ENCODE results near the gene IGFL2.
"Not testable (repeated sequence)": the region's sequence is repeated elsewhere in the genome, so short reads cannot be mapped to it uniquely, and the experiment has no call there.

Gene IGFL2

DNA sequence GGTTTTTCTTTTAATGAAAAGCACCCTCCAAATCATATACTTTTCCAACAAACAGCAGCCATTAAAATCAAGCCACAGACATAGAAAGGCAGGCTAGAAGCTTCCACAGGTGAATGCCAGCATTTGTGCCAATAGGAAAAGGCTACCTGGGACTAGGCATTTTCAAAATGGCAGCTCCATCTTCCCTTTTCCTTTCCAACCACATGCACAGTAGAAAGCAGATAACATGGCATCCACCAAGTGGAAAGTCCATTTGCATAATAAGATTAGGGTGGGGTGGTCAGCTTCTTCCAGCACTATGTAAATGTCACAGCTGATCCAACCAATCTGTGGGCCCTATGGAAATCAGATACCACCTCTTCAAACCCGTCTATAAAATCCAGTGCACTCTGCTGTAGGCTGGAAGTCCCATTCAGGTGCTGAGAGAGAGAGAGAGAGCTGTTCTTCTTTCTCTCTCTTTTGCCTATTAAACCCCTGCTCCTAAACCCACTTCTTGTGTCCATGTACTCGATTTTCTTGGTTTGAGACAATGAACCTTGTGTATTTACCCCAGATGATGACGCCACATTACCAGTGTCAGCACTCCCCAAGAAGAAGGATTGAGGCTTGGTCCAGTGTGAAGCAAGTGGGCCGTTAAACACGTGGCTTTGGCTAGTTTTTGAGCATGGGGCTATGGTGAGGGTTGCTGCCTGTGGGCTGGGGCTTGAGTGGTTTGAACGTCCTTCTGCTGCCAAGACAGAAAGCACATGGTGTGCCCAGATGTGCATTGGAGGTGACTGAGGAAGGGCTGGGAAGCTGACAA lies 57.3 kb downstream of the IGFL2 start:
- H3K4me2 ChIP-seq (ENCODE audit: low read depth, low read length, poor library complexity, severe bottlenecking), result no peak overlapping the region
- H3K9me3 ChIP-seq (ENCODE audit: insufficient read depth, low read depth, low read length), result no peaks in the 10 kb centered on the region
- TF ChIP-seq CTCF (conservative IDR thresholded peaks at IDR 0.05; ENCODE audit: low read length) (no peak), EZH2phosphoT487 (IDR thresholded peaks at IDR 0.05; ENCODE audit: borderline replicate concordance) (no peak)
- no peaks in the 10 kb centered on the region for H3K9me2 ChIP-seq (replicated peaks; ENCODE audit: low read depth, low read length)
- H3K4me3 ChIP-seq (ENCODE audit: low read length, poor library complexity, severe bottlenecking), result no peak overlapping the region
- H3K27me3 ChIP-seq (ENCODE audit: insufficient read depth, low read length, poor library complexity, severe bottlenecking), result no peaks in the 10 kb centered on the region
- no peaks in the 10 kb centered on the region for H3K4me1 ChIP-seq (ENCODE audit: insufficient read depth, low read length, poor library complexity, severe bottlenecking)
- H2AFZ ChIP-seq (ENCODE audit: low read length), result no peak overlapping the region
- no peaks in the 10 kb centered on the region for H3K79me2 ChIP-seq (ENCODE audit: insufficient read depth, low read length)
- no peaks in the 10 kb centered on the region for H3F3A ChIP-seq (ENCODE audit: low read depth)
- no peaks in the 10 kb centered on the region for H4K20me1 ChIP-seq (ENCODE audit: insufficient read depth, low read length, poor library complexity, severe bottlenecking)
- no peaks in the 10 kb centered on the region for H3K36me3 ChIP-seq (ENCODE audit: insufficient read depth, low read length)
- H3K9ac ChIP-seq (ENCODE audit: low read depth, low read length, poor library complexity, severe bottlenecking), result no peak overlapping the region

DNA sequence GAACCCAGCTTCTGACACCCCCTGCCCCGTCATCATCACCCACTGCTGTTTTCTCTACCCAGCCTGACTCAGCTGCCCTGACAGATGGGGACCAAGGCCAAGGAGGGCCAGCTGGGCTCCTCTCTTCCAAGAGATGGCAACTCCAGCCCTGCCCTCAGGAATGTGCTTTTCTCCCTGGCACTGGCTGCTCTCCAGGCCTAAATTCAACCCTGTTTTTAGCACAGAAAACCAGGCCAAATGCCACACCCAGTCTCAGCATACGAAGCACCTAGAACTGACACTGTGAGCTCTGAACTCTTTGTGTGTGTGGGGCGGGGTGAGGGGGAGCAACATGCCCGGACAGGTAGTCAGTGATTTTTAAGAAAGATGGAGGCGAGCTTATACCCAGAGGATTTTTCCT lies 58.1 kb downstream of the IGFL2 start:
- H3K9me2 ChIP-seq (replicated peaks; ENCODE audit: low read depth, low read length), result no peaks in the 10 kb centered on the region
- TF ChIP-seq EZH2phosphoT487 (IDR thresholded peaks at IDR 0.05; ENCODE audit: borderline replicate concordance) (no peak), CTCF (conservative IDR thresholded peaks at IDR 0.05; ENCODE audit: low read length) (no peak)
- H3K4me3 ChIP-seq (ENCODE audit: low read length, poor library complexity, severe bottlenecking), result no peak overlapping the region
- no peak overlapping the region for H2AFZ ChIP-seq (ENCODE audit: low read length)
- no peaks in the 10 kb centered on the region for H3K36me3 ChIP-seq (ENCODE audit: insufficient read depth, low read length)
- H3K4me1 ChIP-seq (ENCODE audit: insufficient read depth, low read length, poor library complexity, severe bottlenecking), result no peaks in the 10 kb centered on the region
- H3K79me2 ChIP-seq (ENCODE audit: insufficient read depth, low read length), result no peaks in the 10 kb centered on the region
- H3K27me3 ChIP-seq (ENCODE audit: insufficient read depth, low read length, poor library complexity, severe bottlenecking), result no peaks in the 10 kb centered on the region
- no peaks in the 10 kb centered on the region for H3F3A ChIP-seq (ENCODE audit: low read depth)
- H3K9me3 ChIP-seq (ENCODE audit: insufficient read depth, low read depth, low read length), result no peaks in the 10 kb centered on the region
- no peak overlapping the region for H3K9ac ChIP-seq (ENCODE audit: low read depth, low read length, poor library complexity, severe bottlenecking)
- no peaks in the 10 kb centered on the region for H4K20me1 ChIP-seq (ENCODE audit: insufficient read depth, low read length, poor library complexity, severe bottlenecking)
- no peak overlapping the region for H3K4me2 ChIP-seq (ENCODE audit: low read depth, low read length, poor library complexity, severe bottlenecking)

DNA sequence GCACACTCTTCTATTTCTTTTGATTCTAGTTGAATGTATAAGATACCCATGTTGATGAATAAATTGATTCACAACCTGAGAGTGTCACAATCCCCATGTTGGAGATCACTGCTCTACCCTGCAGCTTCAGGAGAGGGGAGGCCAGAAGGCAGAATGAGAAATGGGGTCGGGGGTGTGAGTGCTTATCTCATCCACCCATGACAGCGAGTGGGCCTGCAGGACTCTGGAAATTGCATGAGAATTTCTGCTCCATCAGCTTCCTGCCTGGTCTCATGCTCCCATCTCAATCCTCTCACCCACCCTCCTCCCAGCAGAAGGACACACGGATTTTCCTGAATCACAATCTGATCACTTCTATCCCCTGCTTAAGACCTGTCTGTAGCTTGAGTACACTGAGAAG lies 58.6 kb downstream of the IGFL2 start:
- Histone ChIP-seq H4K20me1 (ENCODE audit: insufficient read depth, low read length, poor library complexity, severe bottlenecking) (no peaks in the 10 kb centered on the region), H3K4me2 (ENCODE audit: low read depth, low read length, poor library complexity, severe bottlenecking) (no peak overlapping the region), H3K9me3 (ENCODE audit: insufficient read depth, low read depth, low read length) (no peaks in the 10 kb centered on the region), H3K4me1 (ENCODE audit: insufficient read depth, low read length, poor library complexity, severe bottlenecking) (no peaks in the 10 kb centered on the region), H3K27me3 (ENCODE audit: insufficient read depth, low read length, poor library complexity, severe bottlenecking) (no peaks in the 10 kb centered on the region), H3F3A (ENCODE audit: low read depth) (no peaks in the 10 kb centered on the region), H3K9ac (ENCODE audit: low read depth, low read length, poor library complexity, severe bottlenecking) (no peak overlapping the region), H3K36me3 (ENCODE audit: insufficient read depth, low read length) (no peaks in the 10 kb centered on the region), H3K4me3 (ENCODE audit: low read length, poor library complexity, severe bottlenecking) (no peak overlapping the region), H2AFZ (ENCODE audit: low read length) (no peak overlapping the region), H3K79me2 (ENCODE audit: insufficient read depth, low read length) (no peaks in the 10 kb centered on the region), H3K9me2 (replicated peaks; ENCODE audit: low read depth, low read length) (no peaks in the 10 kb centered on the region)
- TF ChIP-seq CTCF (conservative IDR thresholded peaks at IDR 0.05; ENCODE audit: low read length), result no peak
- TF ChIP-seq EZH2phosphoT487 (IDR thresholded peaks at IDR 0.05; ENCODE audit: borderline replicate concordance), result no peak

GRCh38 chr19:46207858-46208257 lies 59.8 kb downstream of the IGFL2 start:
- H3K27me3 ChIP-seq (ENCODE audit: insufficient read depth, low read length, poor library complexity, severe bottlenecking); H3K4me2 ChIP-seq (ENCODE audit: low read depth, low read length, poor library complexity, severe bottlenecking); H3K36me3 ChIP-seq (ENCODE audit: insufficient read depth, low read length); H3K4me1 ChIP-seq (ENCODE audit: insufficient read depth, low read length, poor library complexity, severe bottlenecking); H4K20me1 ChIP-seq (ENCODE audit: insufficient read depth, low read length, poor library complexity, severe bottlenecking); H3K9ac ChIP-seq (ENCODE audit: low read depth, low read length, poor library complexity, severe bottlenecking); H3K4me3 ChIP-seq (ENCODE audit: low read length, poor library complexity, severe bottlenecking); H3F3A ChIP-seq (ENCODE audit: low read depth); H2AFZ ChIP-seq (ENCODE audit: low read length); H3K79me2 ChIP-seq (ENCODE audit: insufficient read depth, low read length); H3K9me2 ChIP-seq (replicated peaks; ENCODE audit: low read depth, low read length); H3K9me3 ChIP-seq (ENCODE audit: insufficient read depth, low read depth, low read length): not testable (repeated sequence)
